ENCODE data around the gene LRCH1. TPM values are rescaled to one million over a fixed set of nuclear protein-coding genes. Genes with fewer than 3 reads are reported as not detected.

Gene LRCH1
- total RNA-seq, 1 donor from 2014 or later = 12.5 TPM

DNA sequence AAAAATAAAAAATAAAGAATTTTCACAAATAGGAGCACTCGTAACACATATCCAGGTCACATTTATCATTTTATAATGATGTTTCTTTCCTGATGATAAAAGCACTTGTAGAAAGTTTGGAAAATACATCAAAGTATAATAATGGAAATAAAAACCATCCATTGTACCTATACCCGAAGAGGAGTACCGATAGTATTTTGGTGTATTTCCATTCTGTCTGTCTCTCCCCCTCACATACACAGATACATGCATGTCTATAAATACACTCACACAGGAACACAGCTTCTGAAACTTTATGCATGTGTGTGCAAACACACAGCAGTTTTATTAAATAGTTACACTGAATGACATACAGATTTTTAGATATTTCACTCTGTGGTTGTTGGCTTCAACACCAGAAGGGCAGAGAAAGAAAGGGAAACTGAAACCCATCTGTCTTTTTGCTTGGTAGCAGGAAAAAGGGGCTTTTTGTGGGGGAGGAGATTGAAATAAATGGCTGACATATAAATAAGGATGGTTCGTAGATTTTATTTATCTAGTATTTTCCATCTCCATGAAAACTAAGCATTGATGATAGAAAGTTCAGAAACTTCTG, 114.8 kb downstream of the LRCH1 start:
- ATAC-seq (no peak), DNase-seq (no peak)
- intact Hi-C loops (cut with micrococcal nuclease) = no loop called here

DNA sequence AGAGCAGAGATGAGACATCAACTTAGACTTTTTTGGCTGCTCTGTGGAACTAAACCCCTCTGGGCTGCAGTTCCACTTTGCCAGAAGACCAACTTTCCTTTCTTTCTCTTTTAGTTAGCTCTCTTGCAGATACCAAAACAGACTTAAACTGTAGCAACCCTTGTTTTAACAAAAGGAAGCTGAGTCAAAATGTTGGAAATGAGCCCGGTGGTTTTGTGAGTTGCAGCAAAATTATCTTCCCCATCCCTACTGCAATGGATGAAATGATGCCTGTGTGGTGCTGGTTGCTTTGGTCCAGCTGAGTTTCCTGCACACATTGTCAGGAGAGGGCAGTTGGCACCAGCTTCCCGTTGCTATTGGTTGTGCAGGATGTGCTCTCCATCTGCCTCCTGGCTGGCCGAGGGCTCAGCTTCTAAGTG, 115.3 kb downstream of the LRCH1 start:
- intact Hi-C loops (cut with micrococcal nuclease) = no loop called here
- ATAC-seq = peak; percentile 54
- peak; percentile 53 for DNase-seq

DNA sequence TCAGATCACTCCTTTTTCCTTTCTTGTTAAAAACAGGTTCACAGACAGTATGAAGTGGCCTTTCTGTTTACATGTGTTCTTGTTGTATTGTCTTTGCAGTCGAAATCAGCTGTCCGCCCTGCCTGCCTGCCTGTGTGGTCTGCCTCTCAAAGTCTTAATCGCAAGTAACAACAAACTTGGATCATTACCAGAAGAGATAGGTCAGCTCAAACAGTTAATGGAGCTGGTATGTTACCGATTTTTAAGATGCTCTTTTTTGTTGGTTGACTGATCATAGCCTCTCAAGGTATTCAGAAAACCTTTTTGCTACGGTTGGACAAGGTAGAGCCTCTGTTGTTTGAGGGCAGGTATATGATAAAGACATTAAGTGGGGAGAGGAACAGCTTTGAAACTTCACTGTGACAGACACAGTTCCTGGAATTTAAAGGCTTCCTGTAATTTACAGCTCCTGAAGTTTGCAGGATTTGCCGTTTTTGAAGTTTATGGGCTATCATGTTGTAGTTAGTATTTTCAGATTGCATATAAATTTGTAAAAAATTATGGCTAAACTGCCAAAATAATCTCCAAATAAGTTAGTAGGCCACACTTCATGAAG, 116.1 kb downstream of the LRCH1 start:
- ATAC-seq (no peak), DNase-seq (no peak)
- intact Hi-C loops (cut with micrococcal nuclease) = no loop called here

DNA sequence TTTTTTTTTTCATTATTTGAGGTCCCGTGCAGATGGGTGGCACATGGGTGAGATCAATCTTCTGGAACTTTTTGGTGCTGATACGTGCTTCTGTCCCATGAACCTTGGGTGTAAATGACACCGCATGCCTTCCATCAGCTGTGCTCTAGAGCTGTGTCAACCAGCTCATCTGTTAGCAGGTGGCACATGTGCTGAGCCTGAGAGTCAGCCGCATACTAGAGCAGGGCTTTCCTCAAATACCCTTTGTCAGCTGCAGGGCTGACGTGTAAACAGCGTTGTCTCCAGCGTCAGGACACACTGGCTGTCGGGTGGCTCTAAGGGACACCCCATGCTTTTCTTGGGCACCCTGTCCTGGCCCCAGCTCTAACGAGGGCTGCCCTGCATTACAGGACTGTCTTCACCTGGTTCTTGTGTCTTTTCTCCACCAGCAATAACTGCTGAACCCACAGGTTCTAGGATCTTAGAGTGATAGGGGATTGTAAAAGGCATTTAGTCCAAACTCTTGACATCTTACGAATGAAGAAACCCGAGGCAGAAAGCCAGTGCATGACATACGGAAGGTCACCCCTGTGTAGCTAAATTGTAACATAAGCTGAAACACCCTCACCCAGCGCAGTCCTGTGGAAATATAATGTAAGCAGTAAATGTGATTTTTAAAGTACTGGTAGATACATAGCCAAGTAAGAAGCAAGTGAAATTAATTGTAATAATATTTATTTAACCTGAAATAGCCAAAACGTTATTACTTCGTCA, 119.5 kb downstream of the LRCH1 start:
- peak; percentile 32 for DNase-seq
- ATAC-seq = peak; percentile 64
- intact Hi-C loops (cut with micrococcal nuclease) = no loop called here

DNA sequence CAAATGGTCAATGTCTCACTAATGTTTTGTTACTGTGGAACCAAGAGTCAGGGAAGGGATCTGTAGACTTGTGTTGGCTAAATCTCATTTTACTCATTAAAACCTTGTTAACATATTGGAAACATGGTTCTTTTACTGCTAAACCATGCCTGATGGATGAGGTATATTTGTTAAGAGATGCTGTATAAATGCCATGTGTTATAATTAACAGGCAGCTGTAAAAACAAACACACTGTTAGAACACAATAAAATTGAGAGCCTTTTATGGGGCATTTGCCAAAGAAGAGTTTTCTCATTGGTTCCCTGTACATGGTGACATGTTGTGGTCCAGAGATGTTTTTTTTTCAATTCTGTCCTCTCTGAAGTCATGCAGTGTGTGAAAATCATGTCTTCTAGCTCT, 122.0 kb downstream of the LRCH1 start:
- DNase-seq = no peak
- intact Hi-C loops (cut with micrococcal nuclease) = no loop called here
- ATAC-seq = no peak

DNA sequence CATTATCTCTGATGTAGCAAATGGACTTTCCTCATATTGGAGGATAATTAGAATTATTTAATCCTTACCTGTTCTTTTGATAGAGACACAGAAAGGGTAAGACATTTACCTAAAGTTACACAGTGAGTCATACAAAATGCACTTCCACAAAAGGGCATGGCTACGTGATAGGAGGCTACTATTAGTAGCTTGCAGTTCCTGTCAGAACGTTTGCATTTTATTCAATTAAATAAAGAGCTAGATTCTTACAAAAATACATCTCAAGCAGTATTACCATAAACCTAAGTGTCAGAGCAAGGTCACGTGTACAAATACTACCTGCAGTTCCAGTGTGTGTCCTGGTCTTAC, 123.4 kb downstream of the LRCH1 start:
- ATAC-seq (no peak), DNase-seq (no peak)
- intact Hi-C loops (cut with micrococcal nuclease) = no loop called here

DNA sequence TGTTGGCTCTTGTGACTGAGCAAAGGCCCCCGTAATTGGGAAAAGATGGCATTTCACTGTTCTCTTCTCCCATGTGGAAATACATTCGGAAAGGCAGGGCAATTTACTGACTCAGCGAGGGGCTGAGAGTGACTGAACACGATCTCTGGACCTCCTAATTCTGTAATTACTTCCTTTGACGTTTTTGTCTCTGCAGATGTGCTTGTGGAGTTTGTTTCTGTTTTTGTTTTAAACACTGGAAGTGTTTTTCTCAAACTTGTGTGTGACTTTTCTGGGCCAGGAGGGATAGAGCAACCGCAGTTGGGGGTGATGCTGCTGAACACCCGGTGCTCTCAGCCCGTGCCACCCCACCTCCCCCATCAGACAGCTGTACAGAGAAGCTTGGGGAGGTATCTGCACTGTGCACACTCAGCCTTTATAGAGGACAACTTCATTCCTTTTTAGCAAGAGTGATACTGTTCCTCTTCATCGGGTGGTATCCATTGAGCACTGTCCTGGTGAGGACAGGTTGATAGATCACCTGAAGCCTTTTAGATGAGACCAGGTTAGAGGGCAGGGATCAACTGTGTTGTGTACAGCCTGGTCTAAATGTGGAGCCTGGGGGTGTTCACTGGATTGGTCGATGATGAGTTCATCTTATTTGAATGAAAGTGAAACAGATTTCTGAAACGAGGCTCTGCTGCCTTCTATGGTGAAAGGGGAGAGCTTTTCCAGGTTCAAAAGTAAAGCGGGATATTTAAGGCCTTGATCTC, 126.6 kb downstream of the LRCH1 start:
- no peak for DNase-seq
- intact Hi-C loops (cut with micrococcal nuclease) = loop anchor here (10.0 kb wide), 1 partner anchor 125 kb away; the partner anchor contains the start of gene LRCH1
- ATAC-seq = peak; percentile 78

DNA sequence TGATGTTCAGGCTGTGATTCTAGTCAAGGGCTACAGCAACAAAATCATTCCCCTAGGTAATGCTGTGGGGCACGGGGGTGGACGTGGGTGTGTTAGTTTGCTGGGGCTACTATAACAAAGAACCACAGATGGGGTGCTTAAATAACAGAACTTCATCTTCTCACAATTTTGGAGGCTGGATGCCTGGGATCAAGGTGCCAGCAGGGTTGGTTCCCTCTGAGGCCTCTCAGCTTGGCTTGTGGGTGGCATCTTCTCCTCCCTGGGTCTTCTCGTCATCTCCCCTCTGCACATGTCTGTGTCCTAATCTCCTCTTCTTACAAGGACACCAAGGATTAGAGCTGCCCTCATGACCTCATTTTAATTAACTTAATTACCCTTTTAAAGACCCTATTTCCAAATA, 129.0 kb downstream of the LRCH1 start:
- ATAC-seq (no peak), DNase-seq (no peak)
- intact Hi-C loops (cut with micrococcal nuclease) = loop anchor here (10.0 kb wide), 1 partner anchor 127 kb away; the partner anchor contains the start of gene LRCH1

DNA sequence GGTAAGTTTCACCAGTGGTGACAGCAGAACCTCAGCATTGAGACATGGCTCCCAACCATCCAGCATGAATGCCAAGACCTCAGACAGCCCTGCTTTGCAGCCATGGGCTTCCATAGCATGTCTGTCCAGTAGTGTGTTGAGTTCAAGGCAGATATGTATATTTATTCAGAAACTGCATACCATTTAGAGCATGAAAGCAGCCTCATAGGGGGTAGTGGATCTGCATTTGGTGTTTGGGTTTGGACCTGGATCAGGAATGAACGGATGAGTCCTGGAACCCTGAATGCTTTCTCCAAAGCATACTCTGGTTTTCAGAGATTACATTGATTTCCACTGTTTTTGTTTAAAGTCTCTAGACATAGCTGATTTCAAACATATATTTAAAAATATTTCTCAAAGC, 129.7 kb downstream of the LRCH1 start:
- DNase-seq = no peak
- intact Hi-C loops (cut with micrococcal nuclease) = loop anchor here (10.0 kb wide), 1 partner anchor 128 kb away; the partner anchor contains the start of gene LRCH1
- no peak for ATAC-seq

DNA sequence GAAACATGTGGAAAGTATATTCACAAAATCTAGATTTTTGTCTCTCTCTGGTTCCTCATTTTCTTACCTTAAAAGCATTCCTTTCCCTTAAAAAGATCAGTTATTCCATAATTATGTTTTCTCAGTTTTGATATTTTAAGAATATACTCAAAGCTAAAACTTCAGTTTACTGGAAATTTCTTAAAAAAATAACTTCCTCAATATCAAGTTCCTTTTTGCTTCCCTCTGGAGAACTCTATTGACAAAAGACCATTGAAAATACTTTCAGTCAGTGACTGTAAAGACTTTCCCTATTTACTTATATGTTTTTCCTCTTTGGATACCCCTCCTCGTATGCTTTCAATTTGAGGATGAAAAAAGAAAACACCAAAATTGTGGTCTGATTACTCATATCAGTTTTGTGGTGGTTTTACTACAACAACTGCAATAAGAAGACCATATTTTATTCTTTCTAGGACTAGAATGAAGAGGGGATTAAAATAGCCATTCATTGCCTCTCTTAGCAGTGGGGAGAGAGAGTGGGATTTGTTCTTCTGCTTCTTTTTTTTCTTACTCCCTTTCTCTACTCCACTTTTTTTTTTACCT, 130.8 kb downstream of the LRCH1 start:
- ATAC-seq (no peak), DNase-seq (no peak)
- intact Hi-C loops (cut with micrococcal nuclease) = loop anchor here (10.0 kb wide), 1 partner anchor 129 kb away; the partner anchor contains the start of gene LRCH1

DNA sequence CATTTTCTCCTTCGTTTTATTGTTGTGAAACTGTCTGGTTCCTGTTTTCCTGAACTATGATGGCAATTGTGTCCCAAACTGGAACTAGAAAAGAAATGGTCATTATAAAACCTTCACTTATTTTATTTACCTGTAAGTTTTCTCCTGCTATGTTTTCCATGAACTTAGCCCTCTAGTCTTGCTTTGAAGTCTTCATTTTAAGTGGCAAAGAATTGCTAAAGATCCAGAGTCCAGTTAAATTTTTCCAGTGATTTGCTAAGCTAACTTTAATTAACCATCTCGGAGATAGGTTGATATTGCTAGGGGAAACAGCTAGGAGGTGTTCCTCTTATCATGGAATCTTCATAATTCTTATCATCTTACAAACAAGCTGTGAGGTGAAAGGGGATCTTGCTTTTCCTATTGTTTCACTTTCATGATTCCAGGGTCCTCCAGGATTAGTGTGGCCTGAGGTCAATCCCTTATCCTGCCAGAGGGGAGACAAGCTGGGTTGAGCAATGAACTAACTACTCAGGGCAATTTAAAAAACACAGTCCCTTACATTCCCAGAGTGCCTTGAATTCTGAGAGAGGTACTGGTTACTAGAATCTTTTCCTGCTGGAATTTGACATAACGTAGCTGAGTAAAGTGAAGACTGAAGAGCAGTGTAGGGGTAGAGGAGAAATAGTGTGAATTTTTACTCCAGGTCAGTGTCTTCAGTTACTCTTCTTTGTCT, 131.5 kb downstream of the LRCH1 start:
- ATAC-seq = peak; percentile 61
- intact Hi-C loops (cut with micrococcal nuclease) = loop anchor here (10.0 kb wide), 1 partner anchor 130 kb away; the partner anchor contains the start of gene LRCH1

DNA sequence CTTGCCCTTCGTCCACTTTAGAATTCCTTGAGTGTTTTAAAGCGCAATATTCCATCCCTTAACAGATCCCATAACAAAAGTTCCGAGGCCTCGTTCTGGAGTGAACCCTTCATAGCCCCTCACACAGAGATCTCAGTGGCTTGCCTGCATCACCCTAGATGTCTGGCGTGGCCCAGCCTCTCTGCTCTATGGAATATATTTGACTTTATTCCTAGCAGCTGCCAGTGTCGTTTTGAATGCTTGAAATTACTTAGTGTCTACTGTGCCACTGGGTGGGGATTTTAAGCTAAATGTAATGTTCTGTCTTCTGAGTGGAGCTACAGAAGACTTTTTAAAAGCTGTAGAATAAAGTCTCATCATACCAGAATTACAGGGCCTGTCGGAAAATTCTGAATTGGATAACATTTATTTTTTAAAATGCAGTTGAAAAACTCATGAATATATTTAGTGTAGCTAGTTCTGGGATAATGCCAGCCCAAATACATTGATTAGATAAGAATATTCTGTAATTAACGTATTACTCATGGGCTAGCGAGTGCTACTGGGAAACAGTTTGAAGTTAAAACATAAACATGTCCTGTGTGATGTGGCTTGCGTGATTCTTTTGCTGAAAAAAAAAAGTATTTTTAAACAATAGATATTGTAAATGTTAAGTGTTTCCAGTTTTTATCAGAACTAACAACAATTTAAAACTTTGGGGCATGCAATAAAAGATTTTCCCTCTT, 132.2 kb downstream of the LRCH1 start:
- intact Hi-C loops (cut with micrococcal nuclease) = loop anchor here (10.0 kb wide), 1 partner anchor 130 kb away; the partner anchor contains the start of gene LRCH1
- DNase-seq = no peak
- ATAC-seq = peak; percentile 55

More for the DNA sequence above, 131.5 kb downstream of the LRCH1 start:
- no peak for DNase-seq

DNA sequence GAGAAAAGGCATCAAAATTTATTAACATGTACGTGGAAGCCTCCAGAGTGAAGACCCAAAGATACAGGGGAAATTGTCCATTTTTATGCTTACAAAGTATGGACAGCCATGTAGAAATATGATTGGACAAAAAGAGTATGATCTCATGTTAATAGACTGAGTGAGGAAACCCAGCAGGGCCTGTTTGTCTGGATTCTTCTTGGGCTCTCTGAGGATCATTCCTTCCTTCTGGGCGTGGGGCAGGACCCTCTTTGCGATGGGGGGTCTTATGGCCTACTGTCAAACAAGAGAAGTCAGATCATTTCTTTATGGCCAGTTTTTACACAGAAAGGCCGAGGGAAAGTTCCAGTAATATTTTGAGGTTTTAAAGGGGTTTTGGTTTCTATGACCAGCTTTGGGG, 133.2 kb downstream of the LRCH1 start:
- ATAC-seq = no peak
- no peak for DNase-seq
- intact Hi-C loops (cut with micrococcal nuclease) = loop anchor here (10.0 kb wide), 1 partner anchor 131 kb away; the partner anchor contains the start of gene LRCH1

DNA sequence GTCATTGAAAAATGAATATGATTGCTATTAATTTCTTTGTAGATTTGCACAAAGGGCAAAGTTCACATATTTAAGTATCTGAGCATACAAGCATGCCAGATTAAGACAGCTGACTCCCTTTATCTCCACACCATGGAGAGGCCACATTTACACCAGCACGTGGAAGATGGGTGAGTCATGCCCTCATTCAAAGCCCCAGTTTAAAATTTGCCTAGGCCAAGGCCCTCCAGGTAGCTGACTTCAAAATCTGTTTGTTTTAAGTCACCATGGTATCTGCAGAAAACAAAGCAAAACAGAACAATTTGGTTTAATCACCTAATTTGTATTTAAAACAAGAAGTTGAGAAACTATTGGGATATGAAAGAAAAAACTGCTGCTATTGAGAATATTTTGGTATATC, 134.8 kb downstream of the LRCH1 start:
- DNase-seq (no peak), ATAC-seq (peak; percentile 69)
- intact Hi-C loops (cut with micrococcal nuclease) = loop anchor here (10.0 kb wide), 1 partner anchor 133 kb away; the partner anchor contains the start of gene LRCH1

DNA sequence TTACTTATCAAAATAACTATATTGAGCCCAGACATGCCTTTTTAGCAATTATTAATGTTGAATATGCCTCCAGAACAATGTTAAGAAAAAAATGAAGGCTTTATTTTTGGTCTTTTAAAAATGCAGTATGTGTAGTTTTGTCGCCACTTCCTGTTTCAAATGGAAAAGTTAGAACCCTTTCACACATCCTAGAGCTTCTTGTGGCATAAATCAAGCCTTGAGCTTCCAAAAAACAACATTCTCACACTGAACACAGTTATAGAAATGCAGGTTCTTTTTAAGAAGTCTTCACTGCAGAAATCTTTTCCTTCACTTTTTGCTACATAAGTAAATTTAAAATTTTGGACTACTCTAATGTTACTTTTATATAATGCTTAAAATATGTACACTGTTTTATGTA, 135.3 kb downstream of the LRCH1 start:
- intact Hi-C loops (cut with micrococcal nuclease) = loop anchor here (10.0 kb wide), 1 partner anchor 134 kb away; the partner anchor contains the start of gene LRCH1
- ATAC-seq (no peak), DNase-seq (no peak)

DNA sequence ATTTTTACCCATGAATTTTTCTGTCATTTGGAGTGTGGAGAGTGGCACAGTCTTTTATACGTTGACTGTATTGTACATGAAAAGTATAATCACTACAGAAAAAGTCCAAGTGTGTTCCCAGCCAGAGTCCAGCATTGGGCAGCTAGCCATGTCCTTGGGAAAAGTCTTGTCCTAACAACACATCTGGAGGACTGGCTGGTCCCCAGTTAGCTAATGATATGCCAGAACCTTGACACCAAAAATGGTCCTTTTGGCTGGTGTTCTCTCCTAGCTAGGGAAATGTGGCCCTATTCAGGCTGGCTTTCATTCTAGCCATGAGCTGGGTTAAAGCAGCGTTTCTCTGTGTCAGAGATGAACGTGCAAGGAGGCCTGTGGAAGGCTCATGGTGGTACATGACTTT, 145.0 kb downstream of the LRCH1 start:
- ATAC-seq = peak; percentile 91
- DNase-seq = peak; percentile 74
- intact Hi-C loops (cut with micrococcal nuclease) = no loop called here

DNA sequence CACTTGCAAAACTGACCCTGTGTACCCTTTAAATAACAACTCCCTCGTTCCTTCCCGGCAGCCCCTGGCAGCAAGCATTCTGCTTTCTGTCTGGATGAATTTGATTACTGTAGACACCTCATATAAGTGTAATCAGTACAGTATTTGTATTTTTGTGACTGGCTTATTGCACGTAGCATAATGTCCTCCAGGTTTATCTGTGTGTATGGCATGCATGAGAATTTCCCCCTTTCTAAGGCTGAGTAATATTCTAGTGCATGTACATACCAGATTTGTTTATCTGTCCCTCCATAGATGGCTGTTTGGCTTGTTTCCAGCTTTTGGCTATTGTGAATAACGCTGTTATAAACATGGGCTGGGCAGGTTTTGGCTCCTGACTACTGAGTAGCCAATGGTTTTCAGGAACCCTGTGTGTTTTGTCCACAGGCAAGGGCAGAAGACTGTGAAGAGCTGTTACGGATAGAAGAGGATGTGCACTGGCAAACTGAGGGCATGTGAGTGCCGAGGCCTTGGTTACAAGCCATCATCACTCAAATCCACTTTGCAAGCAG, 146.0 kb downstream of the LRCH1 start:
- ATAC-seq = peak; percentile 65
- intact Hi-C loops (cut with micrococcal nuclease) = no loop called here
- no peak for DNase-seq

All from left ventricle myocardium superior (tissue), 1 donor.